Activated CD8-positive, alpha-beta T cell treated with anti-CD3 and anti-CD28 coated beads for 36 hours (primary cell): Measurements from ENCODE around the gene MMP24. TPM values are rescaled to one million over a fixed set of nuclear protein-coding genes. Genes with fewer than 3 reads are reported as not detected.
"Not testable (repeated sequence)": the region's sequence is repeated elsewhere in the genome, so short reads cannot be mapped to it uniquely, and the experiment has no call there.

Experiments
- ATAC-seq: fragments of 200-7000 bp; cut with Tn5 transposase; one replicate; pipeline ENCODE4 v1.10.0; 2021; ENCODE audit warnings: mild to moderate bottlenecking, moderate library complexity
- CTCF ChIA-PET: fragments of 350-600 bp; sonication (Branson Sonifier 250); formaldehyde crosslinking; loops from one replicate; lab custom pipeline; 2021; ENCODE audit warnings: antibody characterized with exemption; lab: Charles Lee
- POLR2A ChIA-PET: fragments of 350-600 bp; sonication (Branson Sonifier 250); formaldehyde crosslinking; loops from one replicate; lab custom pipeline; 2021; ENCODE audit warnings: antibody characterized with exemption; lab: Charles Lee
- DNase-seq: peaks from one replicate; pipeline ENCODE4 v3.0.0-alpha.2; 2020
- H3K27ac Mint-ChIP-seq: one replicate; pipeline ENCODE4 v1.8.0; 2021; ENCODE audit warnings: mild to moderate bottlenecking, mixed read lengths
- H3K27me3 Mint-ChIP-seq: one replicate; pipeline ENCODE4 v1.8.0; 2021; ENCODE audit warnings: mixed read lengths
- H3K36me3 Mint-ChIP-seq: one replicate; pipeline ENCODE4 v1.8.0; 2021; ENCODE audit warnings: low read depth, mixed read lengths
- H3K4me1 Mint-ChIP-seq: one replicate; pipeline ENCODE4 v1.8.0; 2021; ENCODE audit warnings: low read depth, mixed read lengths
- H3K4me3 Mint-ChIP-seq: one replicate; pipeline ENCODE4 v1.8.0; 2021; ENCODE audit warnings: mild to moderate bottlenecking, moderate library complexity, mixed read lengths
- H3K9me3 Mint-ChIP-seq: one replicate; pipeline ENCODE4 v1.8.0; 2021; ENCODE audit warnings: mixed read lengths
- CTCF ChIP-seq: fragments of 200-600 bp; IDR thresholded peaks from one replicate; pipeline ENCODE4 v1.8.0; 2022; ENCODE audit warnings: antibody characterized with exemption, mild to moderate bottlenecking
- intact Hi-C: fragments of 100-400 bp; cut with micrococcal nuclease; formaldehyde crosslinking; loops from one replicate; pipeline ENCODE4 v1.10.0; 2022
- total RNA-seq, 2 experiments: library from RNA; stranded (reverse); gene quantifications; one replicate each; pipeline ENCODE4 v1.2.3, GENCODE V29; 2021

MMP24 gene
- not detected for total RNA-seq

DNA sequence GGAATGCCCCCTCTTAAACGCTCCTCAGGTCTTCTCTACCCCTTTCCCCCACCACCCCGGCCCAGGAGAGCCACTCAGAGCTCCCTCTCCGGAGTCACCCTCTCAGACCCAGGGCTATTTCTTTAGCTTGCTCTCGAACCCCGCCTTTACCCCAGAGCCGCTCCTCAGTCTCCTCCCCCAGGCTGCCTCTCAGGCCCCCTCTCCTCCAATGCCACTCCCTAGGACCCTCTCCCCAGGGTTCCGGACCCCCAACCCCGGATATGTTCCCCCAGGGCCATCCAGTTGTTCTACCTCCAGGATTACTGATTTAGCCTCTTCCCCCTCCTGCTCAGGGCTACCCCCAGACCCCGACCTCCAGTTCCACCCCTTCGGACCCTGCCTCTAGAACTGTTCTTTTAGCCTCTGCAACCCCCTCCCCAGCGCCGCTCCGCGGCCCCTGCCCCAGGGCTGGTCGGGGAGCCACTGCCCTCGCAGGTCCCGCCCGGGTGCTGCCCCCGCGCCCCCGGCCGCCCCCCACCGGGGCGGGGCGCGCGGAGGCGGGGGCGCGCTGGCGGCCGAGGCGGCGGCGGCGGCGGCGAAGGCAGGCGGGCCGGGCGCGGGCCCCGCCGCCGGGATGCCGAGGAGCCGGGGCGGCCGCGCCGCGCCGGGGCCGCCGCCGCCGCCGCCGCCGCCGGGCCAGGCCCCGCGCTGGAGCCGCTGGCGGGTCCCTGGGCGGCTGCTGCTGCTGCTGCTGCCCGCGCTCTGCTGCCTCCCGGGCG, at the start of gene MMP24:
Gene MMP24 (plus strand): TSS at position 565 of the 758 bp plus-strand sequence. CDS start 49 bp downstream, at position 614.
- peak within 1 kb of the TSS; percentile 61 for H3K4me3 Mint-ChIP-seq
- CTCF ChIA-PET, result no interaction called here

GRCh38 chr20:35179292-35180212, 46.9 kb upstream of the MMP24 start:
- no peak overlapping the region for H3K4me3 Mint-ChIP-seq
- no peaks in the 10 kb centered on the region for H3K4me1 Mint-ChIP-seq
- intact Hi-C loops, result no loop called here
- peaks cover 1% of the 10 kb centered on the region for H3K36me3 Mint-ChIP-seq
- ChIA-PET CTCF (no interaction called here), POLR2A (interaction anchor here (0.7 kb wide), 1 partner anchor 105 kb away, joined by 3 read pairs; no protein-coding TSS in a partner anchor)
- DNase-seq (no peak), ATAC-seq (no peak)
- no peaks in the 10 kb centered on the region for H3K27me3 Mint-ChIP-seq
- H3K9me3 Mint-ChIP-seq, result no peaks in the 10 kb centered on the region
- H3K27ac Mint-ChIP-seq, result no peak overlapping the region
- TF ChIP-seq CTCF, result no peak

More for the DNA sequence above, at the start of gene MMP24:
- intact Hi-C loops, result no loop called here
- Mint-ChIP-seq H3K36me3 (peaks cover 6% of the 10 kb centered on the region), H3K27ac (no peak within 1 kb of the TSS), H3K27me3 (peaks cover 23% of the 10 kb centered on the region), H3K4me1 (peaks cover 3% of the 10 kb centered on the region), H3K9me3 (no peaks in the 10 kb centered on the region)
- no peak for TF ChIP-seq CTCF
- DNase-seq (no peak), ATAC-seq (peak; percentile 54)
- POLR2A ChIA-PET, result no interaction called here

DNA sequence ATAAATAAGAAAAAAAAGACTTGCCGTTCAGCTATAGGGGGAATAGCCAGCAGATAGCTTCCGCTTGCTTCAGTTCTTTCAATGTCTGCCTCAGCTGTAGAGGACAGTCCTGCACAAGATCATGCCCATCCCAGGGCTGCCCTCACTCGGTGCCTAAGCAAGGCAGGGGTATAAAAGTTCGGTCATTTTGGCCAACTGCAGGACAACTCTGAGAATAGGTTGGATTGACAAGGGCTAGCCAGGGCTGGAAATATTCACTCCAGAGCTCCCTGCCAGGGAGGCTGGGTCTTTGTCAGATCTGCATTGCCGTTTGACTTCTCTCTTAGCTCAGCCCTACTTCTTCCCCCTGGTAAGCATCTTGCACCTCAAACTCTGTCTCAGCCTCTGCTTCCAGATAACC, 46.2 kb upstream of the MMP24 start:
- no peaks in the 10 kb centered on the region for H3K27me3 Mint-ChIP-seq
- no peaks in the 10 kb centered on the region for H3K9me3 Mint-ChIP-seq
- intact Hi-C loops, result no loop called here
- no peaks in the 10 kb centered on the region for H3K4me1 Mint-ChIP-seq
- no peak for DNase-seq
- ChIA-PET CTCF (no interaction called here), POLR2A (interaction anchor here (0.7 kb wide), 1 partner anchor 104 kb away, joined by 3 read pairs; no protein-coding TSS in a partner anchor)
- TF ChIP-seq CTCF, result no peak
- no peak for ATAC-seq
- no peak overlapping the region for H3K4me3 Mint-ChIP-seq
- no peak overlapping the region for H3K27ac Mint-ChIP-seq
- peaks cover 1% of the 10 kb centered on the region for H3K36me3 Mint-ChIP-seq

GRCh38 chr20:35181731-35182130, 44.8 kb upstream of the MMP24 start:
- intact Hi-C loops, result no loop called here
- Mint-ChIP-seq H3K9me3 (no peaks in the 10 kb centered on the region), H3K27ac (no peak overlapping the region), H3K36me3 (peaks cover 1% of the 10 kb centered on the region), H3K4me3 (no peak overlapping the region), H3K4me1 (no peaks in the 10 kb centered on the region), H3K27me3 (no peaks in the 10 kb centered on the region)
- DNase-seq, result no peak
- no peak for TF ChIP-seq CTCF
- POLR2A ChIA-PET, result no interaction called here
- ATAC-seq, result no peak
- CTCF ChIA-PET, result no interaction called here

- CTCF ChIA-PET, result interaction anchor here (1.1 to 1.7 kb wide), 3 partner anchors 42 to 117 kb away, joined by 3 to 5 read pairs (median 4); no protein-coding TSS in a partner anchor
- ATAC-seq, POLR2A ChIA-PET, H3K27me3 Mint-ChIP-seq, H3K9me3 Mint-ChIP-seq, H3K27ac Mint-ChIP-seq, intact Hi-C loops, H3K4me1 Mint-ChIP-seq, H3K4me3 Mint-ChIP-seq, H3K36me3 Mint-ChIP-seq, DNase-seq: not testable (repeated sequence)
These were observed 39.7 kb upstream of the MMP24 start for GRCh38 chr20:35186691-35187289.
